HCT116 (cell line): Measurements from ENCODE around the gene SLC25A42. TPM values are rescaled to one million over a fixed set of nuclear protein-coding genes. Genes with fewer than 3 reads are reported as not detected.

Experiments used
- ATAC-seq: fragments of 200-7000 bp; cut with Tn5 transposase; 2 replicates; pipeline ENCODE4 v1.9.1; 2020; ENCODE audit warnings: mild to moderate bottlenecking, moderate library complexity
- BruUV-seq: library from RNA; stranded (reverse); fragments of 400-500 nt; replicated peaks from 2 replicates; lab custom pipeline; 2021; lab: Mats Ljungman, UMichigan
- CTCF ChIA-PET: fragments of 300-600 bp; sonication (Branson Sonifier 250); formaldehyde crosslinking; loops from one replicate; lab custom pipeline; 2021; ENCODE audit warnings: antibody characterized with exemption; lab: Charles Lee
- POLR2A ChIA-PET: fragments of 300-600, 350-600 bp; sonication (Branson Sonifier 250); formaldehyde crosslinking; loops from one replicate; lab custom pipeline; 2021; ENCODE audit warnings: antibody characterized with exemption; lab: Charles Lee
- RAD21 ChIA-PET, 2 experiments: fragments of 300-600 bp; sonication (Branson Sonifier 250); formaldehyde crosslinking; loops; one replicate each; lab custom pipeline; 2023; ENCODE audit warnings: low total read pairs in 2 of 2; ENCODE audit not compliant: uncharacterized antibody in 2 of 2, unreplicated experiment in 2 of 2, low non-redundant PET in 1 of 2; lab: Charles Lee
- DNase-seq: peaks from one replicate; pipeline ENCODE4 v3.0.0-alpha.2; 2010; ENCODE audit warnings: low read depth, low spot score
- H2AFZ ChIP-seq: fragments of 200-600 bp; shearing (Covaris generic), sonication (generic); 2 replicates; pipeline ENCODE4 v1.6.1; 2017; ENCODE audit warnings: low read depth, mixed run types, mixed read lengths, antibody characterized with exemption, low read length; ENCODE audit not compliant: poor library complexity, severe bottlenecking
- H3K27ac ChIP-seq: 2 replicates; pipeline ENCODE4 v1.5.1; 2012; ENCODE audit warnings: low read depth, low read length
- H3K27me3 ChIP-seq: fragments of 200-600 bp; sonication (generic); 2 replicates; pipeline ENCODE4 v1.6.1; 2016; ENCODE audit warnings: mixed run types, low read length, mixed read lengths; ENCODE audit not compliant: insufficient read depth
- H3K36me3 ChIP-seq, 2 experiments: fragments of 200-500 bp in 1 of 2; fragments of 200-600 bp in 1 of 2; sonication (Bioruptor generic) in 1 of 2; sonication (generic) in 1 of 2; 2 replicates each; pipeline versions ENCODE4 v1.5.1 to v1.6.1; 2014 to 2016; ENCODE audit warnings: low read length in 2 of 2, inconsistent platforms in 1 of 2, mixed read lengths in 1 of 2, mixed run types in 1 of 2; ENCODE audit not compliant: insufficient read depth in 2 of 2, control insufficient read depth in 1 of 2
- H3K4me1 ChIP-seq, 2 experiments: fragments of 200-600 bp in 1 of 2; sonication (generic) in 1 of 2; 2 replicates each; pipeline versions ENCODE4 v1.5.1 to v1.6.1; 2012 to 2017; ENCODE audit warnings: low read length in 2 of 2, inconsistent platforms in 1 of 2, mild to moderate bottlenecking in 1 of 2, mixed read lengths in 1 of 2, mixed run types in 1 of 2, moderate library complexity in 1 of 2; ENCODE audit not compliant: insufficient read depth in 2 of 2, control insufficient read depth in 1 of 2
- H3K4me2 ChIP-seq: fragments of 200-600 bp; sonication (generic); 2 replicates; pipeline ENCODE4 v1.6.1; 2017; ENCODE audit warnings: mixed run types, low read length, mixed read lengths
- H3K4me3 ChIP-seq, 2 experiments: fragments of 200-600 bp in 1 of 2; sonication (generic) in 1 of 2; replicated peaks in 1 of 2; 2 replicates each; pipeline ENCODE4 v1.5.1; 2011 to 2016; ENCODE audit warnings: low read length in 2 of 2, control low read depth in 1 of 2, low read depth in 1 of 2, mild to moderate bottlenecking in 1 of 2, mixed read lengths in 1 of 2, mixed run types in 1 of 2
- H3K79me2 ChIP-seq: fragments of 200-600 bp; sonication (generic); 2 replicates; pipeline ENCODE4 v1.6.1; 2017; ENCODE audit warnings: mild to moderate bottlenecking, mixed run types, low read length, moderate library complexity, mixed read lengths; ENCODE audit not compliant: insufficient read depth
- H3K9ac ChIP-seq: fragments of 200-600 bp; sonication (generic); 2 replicates; pipeline ENCODE4 v1.6.1; 2016; ENCODE audit warnings: low read length, mixed read lengths
- H3K9me2 ChIP-seq: fragments of 200-600 bp; sonication (generic), shearing (Covaris generic); 2 replicates; pipeline ENCODE4 v1.6.1; 2017; ENCODE audit warnings: mixed run types, mild to moderate bottlenecking, moderate library complexity; ENCODE audit not compliant: insufficient read depth
- H3K9me3 ChIP-seq, 2 experiments: fragments of 200-500 bp in 1 of 2; fragments of 200-600 bp in 1 of 2; sonication (Bioruptor generic) in 1 of 2; sonication (generic) in 1 of 2; 2 replicates each; pipeline ENCODE4 v1.6.1; 2014 to 2017; ENCODE audit warnings: low read length in 2 of 2, mixed read lengths in 2 of 2, inconsistent platforms in 1 of 2, low read depth in 1 of 2, mild to moderate bottlenecking in 1 of 2, mixed run types in 1 of 2, moderate library complexity in 1 of 2; ENCODE audit not compliant: control insufficient read depth in 1 of 2, insufficient read depth in 1 of 2
- H4K20me1 ChIP-seq: fragments of 200-600 bp; sonication (generic), shearing (Covaris generic); 2 replicates; pipeline ENCODE4 v1.6.1; 2017; ENCODE audit warnings: mixed run types, mild to moderate bottlenecking, moderate library complexity; ENCODE audit not compliant: insufficient read depth
- ATF3 ChIP-seq: IDR thresholded peaks from 2 replicates; pipeline ENCODE4 v1.6.1; 2012
- CEBPB ChIP-seq: IDR thresholded peaks from 2 replicates; pipeline ENCODE4 v1.6.1; 2012; ENCODE audit warnings: low read depth
- CTCF ChIP-seq, 3 experiments: fragments of 200-600 bp in 1 of 3; sonication (generic) in 1 of 3; IDR thresholded peaks in 2 of 3; conservative IDR thresholded peaks in 1 of 3; 2 replicates each; pipeline ENCODE4 v1.5.1; 2012 to 2017; ENCODE audit warnings: low read depth in 2 of 3, low read length in 2 of 3, antibody characterized with exemption in 1 of 3, borderline replicate concordance in 1 of 3, control low read depth in 1 of 3, mild to moderate bottlenecking in 1 of 3, mixed read lengths in 1 of 3, mixed run types in 1 of 3, moderate library complexity in 1 of 3; ENCODE audit not compliant: insufficient read depth in 1 of 3
- EGR1 ChIP-seq: IDR thresholded peaks from 2 replicates; pipeline ENCODE4 v1.6.1; 2012; ENCODE audit warnings: low read depth
- ELF1 ChIP-seq: IDR thresholded peaks from 2 replicates; pipeline ENCODE4 v1.6.1; 2012; ENCODE audit warnings: low read depth, borderline replicate concordance
- POLR2A ChIP-seq: IDR thresholded peaks from 2 replicates; pipeline ENCODE4 v1.7.0; 2011; ENCODE audit warnings: borderline replicate concordance; ENCODE audit not compliant: insufficient read depth, insufficient read length; ENCODE audit errors: extremely low read depth
- RAD21 ChIP-seq: IDR thresholded peaks from 2 replicates; pipeline ENCODE4 v1.6.1; 2012; ENCODE audit warnings: low read depth, mild to moderate bottlenecking
- SIN3A ChIP-seq: IDR thresholded peaks from 2 replicates; pipeline ENCODE4 v1.6.1; 2012; ENCODE audit warnings: low read depth
- SP1 ChIP-seq: IDR thresholded peaks from 2 replicates; pipeline ENCODE4 v1.6.1; 2012; ENCODE audit warnings: low read depth
- TCF7L2 ChIP-seq: IDR thresholded peaks from 2 replicates; pipeline ENCODE4 v1.7.0; 2011; ENCODE audit warnings: borderline replicate concordance, inconsistent platforms; ENCODE audit not compliant: insufficient read depth, insufficient read length; ENCODE audit errors: extremely low read depth
- YY1 ChIP-seq: IDR thresholded peaks from 2 replicates; pipeline ENCODE4 v1.6.1; 2011; ENCODE audit warnings: low read length, low read depth, moderate library complexity, mild to moderate bottlenecking; ENCODE audit not compliant: insufficient replicate concordance; ENCODE audit errors: extremely low read depth
- ZFX ChIP-seq: fragments of 450-650 bp; IDR thresholded peaks from 2 replicates; pipeline ENCODE4 v1.6.1; 2017
- intact Hi-C: fragments of 100-400 bp; cut with micrococcal nuclease; formaldehyde crosslinking; loops from 2 replicates; pipeline ENCODE4 v1.10.0; 2022
- total RNA-seq: library from RNA; stranded (reverse); gene quantifications from one replicate; pipeline ENCODE4 v1.2.1, GENCODE V29; 2021; ENCODE audit not compliant: unreplicated experiment

Gene SLC25A42
- total RNA-seq, 1 experiment from 2014 or later: 10.2 TPM

GRCh38 chr19:19031891-19032290 is 31.9 kb upstream of the SLC25A42 start:
- BruUV-seq: no TSS peak
- RAD21 ChIA-PET: no interaction called here
- no peaks in the 10 kb centered on the region for H3K9me2 ChIP-seq
- H3K4me3 ChIP-seq: peak overlapping the region in 1 of 2 experiments; percentile 96; a peak in 2 of 4 replicates
- no peaks in the 10 kb centered on the region for H3K27me3 ChIP-seq
- TF ChIP-seq ELF1 (no peak), SP1 (no peak), ATF3 (no peak), POLR2A (no peak), ZFX (no peak), CEBPB (no peak), RAD21 (no peak), TCF7L2 (no peak)
- CTCF ChIA-PET: no interaction called here
- H2AFZ ChIP-seq: no peak overlapping the region
- ATAC-seq (no peak), DNase-seq (no peak)
- no peaks in the 10 kb centered on the region for H3K9me3 ChIP-seq
- POLR2A ChIA-PET: no interaction called here
- H4K20me1 ChIP-seq: no peaks in the 10 kb centered on the region
- peak overlapping the region; percentile 93 for H3K4me2 ChIP-seq
- intact Hi-C loops: no loop called here
- H3K79me2 ChIP-seq: peaks cover 84% of the 10 kb centered on the region
- peaks cover 9 to 18% of the 10 kb centered on the region in 2 experiments for H3K4me1 ChIP-seq
- peak overlapping the region; percentile 90; the same call in 1 of the 2 replicates for H3K27ac ChIP-seq
- peak overlapping the region; percentile 31; the same call in 1 of the 2 replicates for H3K9ac ChIP-seq
- H3K36me3 ChIP-seq: peaks cover 22 to 47% of the 10 kb centered on the region in 2 experiments

GRCh38 chr19:19032420-19033175 is 31.2 kb upstream of the SLC25A42 start:
- POLR2A ChIA-PET: no interaction called here

More at GRCh38 chr19:19032420-19033175, 31.2 kb upstream of the SLC25A42 start:
- ChIA-PET CTCF (no interaction called here), RAD21 (no interaction called here)
- Histone ChIP-seq H3K79me2 (peaks cover 86% of the 10 kb centered on the region), H4K20me1 (no peaks in the 10 kb centered on the region), H3K36me3 (peaks cover 19 to 43% of the 10 kb centered on the region in 2 experiments), H3K9ac (peak overlapping the region; percentile 96), H3K9me3 (peaks cover 0 to 5% of the 10 kb centered on the region in 2 experiments; a peak in 1 of 4 replicates), H3K4me2 (peak overlapping the region; percentile 93), H3K27ac (peak overlapping the region; percentile 90), H3K4me3 (peak overlapping the region; percentile 96 to 97), H3K9me2 (no peaks in the 10 kb centered on the region), H3K27me3 (no peaks in the 10 kb centered on the region), H3K4me1 (peaks cover 9 to 18% of the 10 kb centered on the region in 2 experiments), H2AFZ (no peak overlapping the region)
- TF ChIP-seq CTCF (IDR thresholded peaks at IDR 0.05 in 2 of 3, conservative IDR thresholded peaks at IDR 0.05 in 1 of 3; ENCODE audit: borderline replicate concordance in 1 of 3, insufficient read depth in 1 of 3, low read depth in 2 of 3, low read length in 2 of 3): 0 out of 6 replicates have a peak, but pooled peaks of 1 of the 3 experiments have one; percentile 7
- no peak for TF ChIP-seq ATF3
- TF ChIP-seq POLR2A: peak; percentile 34
- no peak for TF ChIP-seq YY1
- no peak for TF ChIP-seq EGR1
- 0 out of 2 replicates have a peak, but pooled peaks have one; percentile 34 for TF ChIP-seq SIN3A
- TF ChIP-seq SP1: peak; percentile 85
- no peak for TF ChIP-seq ELF1
- DNase-seq (peak; percentile 84), ATAC-seq (peak; percentile 71)
- TSS peak; percentile 83 for BruUV-seq
- intact Hi-C loops: no loop called here
